Measurements from ENCODE around the gene SPRED3.
"Not testable (repeated sequence)": the region's sequence is repeated elsewhere in the genome, so short reads cannot be mapped to it uniquely, and the experiment has no call there.

Gene SPRED3

DNA sequence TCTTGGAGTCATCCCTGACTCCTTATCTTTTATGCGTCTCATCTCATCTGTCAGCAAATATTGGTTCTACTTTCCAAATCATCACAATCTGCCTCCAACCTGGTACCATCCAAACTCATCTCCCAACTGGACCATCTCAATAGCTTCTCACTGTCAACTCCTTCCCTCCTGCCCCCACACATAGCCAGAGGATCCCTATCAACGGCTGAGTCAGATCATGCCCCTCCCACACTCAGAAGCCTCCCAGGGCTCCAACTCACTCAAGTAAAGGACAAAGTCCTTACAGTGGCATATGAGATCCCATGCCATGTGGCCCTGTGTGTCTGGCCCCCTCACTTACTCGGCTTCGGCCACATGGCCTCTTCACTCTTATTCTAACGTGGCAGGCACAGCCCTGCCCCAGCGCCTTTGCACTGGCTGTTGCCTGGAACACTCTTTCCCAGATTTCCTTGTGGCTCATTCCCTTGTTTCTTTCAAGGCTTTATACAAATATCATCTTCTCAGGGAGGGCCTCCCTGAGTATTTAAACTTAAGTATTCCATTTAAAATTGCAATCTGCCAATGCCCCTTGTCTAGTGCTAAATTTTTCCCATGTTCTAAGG lies 4.3 kb downstream of the SPRED3 start:
- DNase-seq = no peak

DNA sequence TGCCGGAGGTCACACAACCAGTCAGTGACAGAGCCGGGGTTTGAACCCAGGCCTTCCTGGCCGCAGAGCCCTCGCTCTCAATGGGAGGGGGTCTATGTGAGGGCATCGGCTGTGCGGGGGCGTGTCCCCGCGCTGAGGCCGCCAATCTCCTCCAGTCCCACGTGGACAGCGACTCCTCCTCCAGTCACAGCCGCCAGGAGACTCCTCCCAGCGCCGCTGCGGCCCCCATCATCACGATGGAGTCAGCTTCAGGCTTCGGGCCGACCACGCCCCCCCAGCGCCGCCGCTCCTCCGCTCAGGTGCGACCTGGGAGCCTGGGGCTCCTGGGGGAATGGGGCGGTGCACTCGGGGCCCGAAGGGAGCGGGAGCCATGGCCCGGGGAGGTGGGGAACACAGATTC lies 6.0 kb downstream of the SPRED3 start:
- peak; percentile 88 for DNase-seq

DNA sequence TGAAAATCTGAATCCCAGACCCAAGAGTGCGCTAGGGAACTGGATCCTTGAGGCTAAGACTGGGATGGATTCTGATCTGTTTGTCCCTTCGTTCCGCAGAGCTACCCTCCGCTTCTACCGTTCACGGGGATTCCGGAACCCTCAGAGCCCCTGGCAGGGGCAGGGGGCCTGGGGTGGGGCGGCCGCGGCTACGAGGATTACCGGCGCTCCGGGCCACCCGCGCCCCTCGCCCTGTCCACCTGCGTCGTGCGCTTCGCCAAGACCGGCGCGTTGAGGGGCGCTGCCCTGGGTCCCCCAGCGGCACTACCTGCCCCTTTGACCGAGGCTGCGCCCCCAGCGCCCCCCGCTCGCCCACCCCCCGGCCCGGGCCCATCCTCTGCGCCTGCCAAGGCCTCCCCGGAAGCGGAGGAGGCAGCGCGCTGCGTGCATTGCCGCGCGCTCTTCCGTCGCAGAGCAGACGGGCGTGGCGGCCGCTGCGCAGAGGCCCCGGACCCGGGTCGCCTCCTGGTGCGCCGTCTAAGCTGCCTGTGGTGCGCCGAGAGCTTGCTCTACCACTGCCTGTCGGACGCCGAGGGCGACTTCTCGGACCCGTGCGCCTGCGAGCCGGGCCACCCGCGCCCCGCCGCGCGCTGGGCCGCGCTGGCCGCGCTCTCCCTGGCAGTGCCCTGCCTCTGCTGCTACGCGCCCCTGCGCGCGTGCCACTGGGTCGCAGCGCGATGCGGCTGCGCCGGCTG lies 7.1 kb downstream of the SPRED3 start:
- no peak for DNase-seq

DNA sequence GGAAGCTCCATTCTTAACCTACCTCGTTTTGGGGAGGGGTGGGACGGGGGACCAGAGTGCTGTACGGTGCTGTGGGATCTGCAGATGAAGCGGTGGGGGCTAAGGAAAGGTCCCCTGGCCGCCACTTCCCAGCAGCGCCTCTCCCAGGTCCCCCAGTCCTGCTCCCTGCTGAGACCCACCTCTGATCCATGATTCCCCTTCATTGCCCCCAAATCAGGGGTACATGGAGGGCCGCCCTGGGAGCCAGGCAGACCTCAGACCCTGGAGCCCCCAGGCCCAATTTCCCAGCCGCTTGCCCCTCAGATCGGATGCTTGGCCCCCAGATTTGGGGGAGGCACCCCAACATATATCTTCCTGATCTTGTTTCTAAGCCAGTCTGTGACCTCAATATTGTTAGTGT lies 10.6 kb downstream of the SPRED3 start:
- no peak for DNase-seq

DNA sequence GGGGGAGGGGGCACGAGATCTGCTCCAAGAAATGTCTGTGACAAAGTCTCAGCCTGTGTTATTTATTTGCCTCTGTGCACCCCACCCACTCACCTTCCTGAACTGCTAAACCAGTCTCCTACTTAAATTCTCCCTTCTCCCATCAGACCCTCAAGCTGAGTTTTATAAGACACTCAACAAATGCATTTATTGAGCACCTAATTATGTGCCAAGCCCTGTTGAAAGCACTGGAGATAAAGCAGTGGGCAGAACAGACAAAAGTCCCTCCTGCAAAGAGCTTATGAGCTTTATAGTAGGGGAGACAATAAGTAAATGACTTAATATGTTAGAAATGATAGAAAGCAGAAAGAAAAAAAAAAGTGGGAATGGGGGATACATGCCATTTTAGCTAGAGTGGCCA lies 11.0 kb downstream of the SPRED3 start:
- DNase-seq = no peak

DNA sequence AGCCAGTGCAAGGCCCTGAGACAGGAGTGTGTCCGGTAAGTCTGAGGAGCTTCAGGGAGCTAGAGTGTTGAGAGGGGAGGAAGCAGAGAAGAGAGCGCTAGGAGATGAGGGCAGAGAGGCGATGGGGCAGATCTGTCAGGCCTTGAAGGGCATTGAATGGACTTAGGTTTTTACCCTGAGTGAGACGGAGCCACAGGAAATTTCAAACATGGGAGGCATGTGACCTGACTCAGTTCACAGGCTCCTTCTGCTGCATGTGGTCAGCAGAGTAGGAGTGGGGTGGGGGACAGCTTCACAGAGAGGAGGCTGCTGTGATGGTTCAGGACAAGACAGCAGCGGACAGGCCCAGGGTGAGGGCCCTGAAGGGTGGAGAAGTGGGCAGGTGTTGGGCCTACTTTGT lies 11.9 kb downstream of the SPRED3 start:
- no peak for DNase-seq

DNA sequence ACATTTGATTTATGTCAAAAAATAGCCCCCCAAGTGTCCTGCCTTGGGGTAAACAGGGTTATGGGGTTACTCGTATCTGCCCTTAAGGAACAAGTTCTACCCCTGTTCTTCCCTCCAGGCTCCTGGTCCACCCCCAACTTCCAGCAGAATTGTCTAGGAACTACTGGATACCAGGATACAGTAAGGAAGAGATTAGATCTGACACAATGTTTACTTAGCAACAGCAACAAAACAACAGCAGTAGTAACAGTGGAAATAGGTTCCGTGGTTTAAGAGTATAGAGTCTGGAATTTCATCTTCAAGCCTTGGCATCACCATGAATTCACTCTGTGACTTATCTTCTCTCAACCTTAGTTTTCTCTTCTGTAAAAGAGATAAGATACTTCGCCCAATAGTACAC lies 12.7 kb downstream of the SPRED3 start:
- DNase-seq = peak; percentile 50

DNA sequence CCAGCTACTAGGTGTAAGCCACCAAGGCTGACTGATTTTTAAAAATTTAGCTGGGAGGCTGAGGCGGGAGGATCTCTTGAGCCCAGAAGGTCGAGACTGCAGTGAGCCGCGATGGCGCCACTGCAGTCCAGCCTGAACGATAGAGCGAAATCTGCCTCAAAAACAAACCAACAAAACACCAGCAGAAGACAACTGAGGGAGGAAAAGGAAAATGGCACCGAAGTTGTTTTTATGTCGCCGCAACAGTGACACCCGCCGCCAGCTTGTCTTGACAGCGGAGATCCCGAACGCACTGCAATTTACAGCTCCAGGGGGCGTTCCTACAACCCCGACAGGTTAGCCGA lies 14.1 kb downstream of the SPRED3 start:
- no peak for DNase-seq

DNA sequence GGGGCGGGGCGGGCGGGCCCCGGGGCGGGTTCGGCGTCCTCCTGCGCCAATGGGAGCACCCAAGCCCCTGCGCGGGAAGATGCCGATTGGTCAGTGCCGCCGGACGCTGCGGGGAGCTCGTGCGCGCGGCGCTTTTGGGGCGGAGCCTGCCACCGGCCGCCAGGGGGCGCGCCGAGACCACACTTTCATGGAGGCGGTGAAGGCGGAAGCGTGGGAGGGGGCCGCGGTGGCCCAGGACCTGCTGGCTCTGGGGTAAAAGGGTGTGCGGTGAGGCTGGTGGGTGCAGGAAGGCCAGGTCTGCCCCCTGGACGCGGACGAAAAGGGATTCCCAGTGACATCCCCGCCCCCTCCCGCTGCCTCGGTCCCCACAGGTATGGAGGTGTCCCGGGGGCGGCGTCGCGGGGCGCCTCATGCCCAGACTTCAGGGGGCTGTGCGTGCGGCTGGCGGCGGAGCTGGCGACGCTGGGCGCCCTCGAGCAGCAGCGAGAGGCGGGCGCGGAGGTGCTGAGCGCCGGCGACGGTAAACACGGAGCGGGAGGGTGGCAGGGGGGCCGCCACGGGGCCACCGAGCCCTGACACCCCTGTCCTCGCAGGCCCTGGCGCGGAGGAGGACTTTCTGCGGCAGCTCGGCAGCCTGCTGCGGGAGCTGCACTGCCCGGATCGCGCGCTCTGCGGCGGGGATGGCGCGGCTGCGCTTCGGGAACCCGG lies 14.6 kb downstream of the SPRED3 start, which contains the start of gene FAM98C:
Gene FAM98C (plus strand): TSS at position 127 of the 708 bp plus-strand sequence. CDS start 61 bp downstream, at position 188.
- peak; percentile 99 for DNase-seq

DNA sequence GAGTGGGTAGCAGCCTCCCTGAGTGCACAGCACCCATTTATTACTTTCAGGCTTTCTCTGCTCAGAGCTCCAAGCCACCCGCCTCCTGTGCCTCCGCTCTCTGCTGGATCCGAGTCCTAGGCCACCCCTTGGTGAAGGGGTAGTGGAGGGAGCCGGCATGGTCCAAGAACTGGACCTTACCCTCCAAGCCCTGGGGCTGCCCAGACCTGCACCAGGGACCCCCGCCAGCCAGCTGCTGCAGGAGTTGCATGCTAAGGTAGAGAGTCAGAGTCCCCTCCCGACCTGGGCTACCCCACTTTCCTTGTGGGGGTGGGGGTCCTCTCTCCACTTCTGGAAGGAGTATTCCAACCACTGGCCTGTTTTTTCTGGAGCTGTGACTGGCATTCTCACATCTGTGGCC lies 16.4 kb downstream of the SPRED3 start:
- DNase-seq = no peak

DNA sequence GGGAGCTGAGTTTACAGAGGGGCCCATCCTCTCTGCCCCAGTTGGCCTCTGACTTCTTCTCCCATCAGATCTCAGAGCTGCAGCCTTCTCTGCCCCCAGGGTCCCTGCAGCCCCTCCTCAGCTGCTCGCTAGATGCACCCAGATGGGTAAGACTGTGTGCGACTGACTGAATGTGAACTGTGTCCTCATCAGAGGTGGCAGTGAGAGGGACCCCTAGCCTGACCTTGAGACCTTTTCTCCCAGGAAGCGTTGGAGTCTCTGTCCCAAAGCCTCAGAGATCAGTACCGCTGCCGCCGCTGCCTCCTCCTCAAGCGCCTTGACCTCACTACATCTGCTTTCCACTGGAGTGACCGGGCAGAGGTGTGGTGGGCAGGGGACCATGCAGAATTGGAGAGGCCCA lies 16.8 kb downstream of the SPRED3 start:
- DNase-seq = no peak

DNA sequence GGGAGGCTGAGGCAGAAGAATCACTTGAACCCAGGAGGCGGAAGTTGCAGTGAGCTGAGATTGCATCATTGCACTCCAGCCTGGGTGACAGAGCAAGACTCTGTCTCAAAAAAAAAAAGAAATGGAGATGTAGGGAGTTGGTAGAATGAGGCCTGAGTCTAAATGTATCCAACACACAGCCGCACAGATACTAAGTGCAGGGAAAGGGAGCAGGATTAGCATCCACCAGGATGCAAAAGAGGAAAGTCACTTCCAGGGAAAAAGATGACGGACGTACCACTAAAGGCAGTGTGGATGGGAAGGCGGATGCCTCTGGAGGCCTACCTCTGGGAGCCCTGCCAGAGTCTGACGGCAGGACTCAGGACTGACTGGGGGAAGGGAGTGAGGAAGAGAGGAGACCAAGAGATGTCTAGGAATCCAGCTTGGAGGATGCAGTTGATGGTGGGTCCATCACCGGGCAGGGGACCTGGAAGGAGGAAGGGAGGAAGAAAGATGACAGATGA lies 21.2 kb downstream of the SPRED3 start:
- no peak for DNase-seq

DNA sequence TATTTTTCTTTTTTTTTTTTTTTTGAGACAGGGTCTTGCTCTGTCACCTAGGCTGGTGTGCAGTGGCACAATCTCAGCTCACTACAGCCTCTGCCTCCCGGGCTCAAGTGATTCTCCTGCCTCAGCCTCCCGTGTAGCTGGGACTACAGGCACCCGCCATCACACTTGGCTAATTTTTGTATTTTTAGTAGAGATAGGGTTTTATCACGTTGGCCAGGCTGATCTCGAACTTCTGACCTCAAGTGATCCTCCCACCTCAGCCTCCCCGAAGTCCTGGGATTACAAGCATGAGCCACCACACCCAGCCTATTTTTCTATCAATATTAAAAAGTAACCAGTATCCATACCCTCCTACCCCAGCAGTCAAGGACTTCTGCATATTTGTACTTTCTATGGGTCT lies 21.9 kb downstream of the SPRED3 start:
- not testable (repeated sequence) for DNase-seq

DNA sequence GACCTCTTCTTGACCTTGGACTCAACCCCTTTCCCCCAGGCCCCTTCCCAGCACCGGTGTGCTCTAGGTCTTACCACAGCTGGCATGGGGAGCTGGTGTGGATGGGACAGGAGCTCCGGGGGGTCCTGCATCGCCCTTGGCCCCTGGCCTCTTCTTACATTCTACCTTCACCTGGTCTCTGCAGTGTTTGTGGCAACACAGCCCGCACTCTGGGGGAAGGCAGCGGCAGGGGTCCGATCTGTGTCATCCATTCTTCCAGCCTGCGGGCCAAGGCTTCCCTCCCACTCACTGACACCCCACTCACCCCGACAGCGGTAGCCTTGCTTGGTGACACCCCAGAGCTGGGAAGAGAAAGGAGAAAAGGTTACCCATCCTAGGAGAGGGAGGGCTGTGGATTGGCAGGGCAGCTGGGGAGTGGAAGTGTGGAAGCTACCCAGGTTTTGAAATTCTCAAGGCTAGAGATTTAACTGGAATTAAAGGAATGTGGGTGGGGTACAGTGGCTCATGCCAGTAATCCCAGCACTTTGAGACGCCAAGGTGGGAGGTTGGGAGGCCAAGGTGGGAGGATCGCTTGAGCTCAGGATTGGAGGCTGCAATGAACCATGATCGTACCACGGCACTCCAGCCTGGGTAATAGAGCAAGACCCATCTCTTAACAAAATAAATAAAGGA lies 22.7 kb downstream of the SPRED3 start:
- DNase-seq = no peak

DNA sequence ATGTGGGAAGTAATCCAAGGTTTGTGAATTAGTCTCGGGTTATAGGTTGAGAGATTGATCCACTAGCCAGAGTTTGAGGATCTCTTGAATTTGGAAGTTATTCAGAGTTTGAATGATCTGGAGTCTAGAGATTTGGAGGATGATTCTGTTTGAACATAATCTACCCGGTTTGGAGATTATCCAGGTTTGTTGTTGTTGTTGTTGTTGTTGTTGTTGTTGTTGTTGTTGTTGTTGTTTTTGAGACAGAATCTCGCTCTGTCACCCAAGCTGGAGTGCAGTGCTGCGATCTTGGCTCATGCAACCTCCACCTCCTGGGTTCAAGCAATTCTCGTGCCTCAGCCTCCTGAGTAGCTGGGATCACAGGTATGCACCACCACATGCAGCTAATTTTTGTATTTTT lies 23.4 kb downstream of the SPRED3 start:
- not testable (repeated sequence) for DNase-seq

DNA sequence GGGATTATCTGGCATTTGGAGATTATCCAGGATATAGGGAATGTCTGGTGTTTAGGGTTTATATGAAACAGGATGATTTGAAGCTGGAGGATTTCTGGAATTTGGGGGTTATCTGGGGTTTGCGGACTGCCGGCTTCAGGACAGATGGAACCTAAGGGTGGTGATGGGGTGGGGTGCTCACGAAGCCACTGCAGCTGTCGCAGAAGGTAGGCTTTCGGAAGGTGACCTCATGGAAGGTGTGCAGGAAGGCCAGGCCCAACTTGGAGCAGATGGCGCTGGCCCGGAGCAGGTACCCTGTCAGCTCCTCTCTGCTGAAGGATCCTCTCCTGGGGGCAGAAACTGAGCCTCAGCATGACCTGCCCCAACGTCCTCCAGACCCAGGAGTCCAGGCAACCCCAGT lies 24.0 kb downstream of the SPRED3 start:
- no peak for DNase-seq

DNA sequence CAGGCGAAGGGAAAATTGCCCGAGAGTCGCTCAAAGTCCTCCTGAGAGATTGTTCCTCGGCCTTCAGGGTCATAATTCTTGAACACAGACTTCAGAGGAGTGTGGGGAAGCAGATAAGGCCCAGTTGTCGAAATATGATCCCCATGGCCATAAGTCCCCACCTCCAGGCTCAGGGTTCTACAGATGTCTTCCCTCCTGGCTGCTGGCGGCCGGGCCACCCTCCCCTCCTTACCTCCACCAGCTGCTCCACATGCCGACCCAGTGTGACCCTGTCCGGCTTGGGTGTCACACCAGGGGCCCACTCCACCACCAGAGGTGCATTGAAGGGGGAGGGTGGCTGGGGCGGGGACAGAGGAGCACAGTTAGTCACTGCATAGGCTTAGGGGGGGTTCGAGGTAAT lies 24.5 kb downstream of the SPRED3 start:
- DNase-seq = no peak

DNA sequence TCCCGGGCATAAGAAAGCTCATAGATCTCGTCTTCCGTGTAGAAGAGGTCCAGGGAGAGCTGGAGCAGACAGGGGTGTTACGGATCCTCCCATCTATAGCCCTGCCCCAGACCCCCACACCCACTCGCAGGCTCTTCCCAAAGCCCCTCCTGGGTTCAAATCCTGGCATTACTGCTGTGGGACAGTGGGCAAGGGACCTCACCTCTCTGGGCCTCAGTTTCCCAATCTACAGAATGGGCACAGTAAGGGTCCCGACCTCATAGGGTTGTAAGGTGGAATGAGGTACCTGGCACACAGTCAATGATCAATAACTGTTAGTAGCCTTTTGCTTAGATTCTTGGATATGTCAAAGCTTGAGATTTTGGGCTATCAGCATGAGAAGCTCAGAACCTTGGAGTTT lies 24.9 kb downstream of the SPRED3 start:
- no peak for DNase-seq

DNA sequence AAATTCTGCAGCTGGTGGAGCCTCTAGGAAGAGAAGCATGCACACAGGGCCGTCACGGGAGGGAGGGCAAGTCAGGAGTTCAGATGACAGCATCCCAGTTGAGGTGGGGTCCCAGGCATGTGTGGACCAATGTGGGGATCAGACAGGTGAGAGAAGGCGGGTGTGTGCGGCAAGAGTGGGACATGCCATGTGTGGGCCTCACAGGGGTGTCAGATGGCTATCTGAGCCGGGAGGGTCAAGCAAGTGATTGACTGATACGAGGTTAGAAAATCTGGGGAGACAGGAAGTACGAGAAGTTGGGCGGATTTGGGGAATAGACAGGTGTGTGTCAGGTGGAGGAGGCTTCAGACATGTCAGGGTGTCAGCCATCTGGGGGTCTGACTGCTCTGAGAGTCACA lies 28.6 kb downstream of the SPRED3 start:
- DNase-seq = no peak

DNA sequence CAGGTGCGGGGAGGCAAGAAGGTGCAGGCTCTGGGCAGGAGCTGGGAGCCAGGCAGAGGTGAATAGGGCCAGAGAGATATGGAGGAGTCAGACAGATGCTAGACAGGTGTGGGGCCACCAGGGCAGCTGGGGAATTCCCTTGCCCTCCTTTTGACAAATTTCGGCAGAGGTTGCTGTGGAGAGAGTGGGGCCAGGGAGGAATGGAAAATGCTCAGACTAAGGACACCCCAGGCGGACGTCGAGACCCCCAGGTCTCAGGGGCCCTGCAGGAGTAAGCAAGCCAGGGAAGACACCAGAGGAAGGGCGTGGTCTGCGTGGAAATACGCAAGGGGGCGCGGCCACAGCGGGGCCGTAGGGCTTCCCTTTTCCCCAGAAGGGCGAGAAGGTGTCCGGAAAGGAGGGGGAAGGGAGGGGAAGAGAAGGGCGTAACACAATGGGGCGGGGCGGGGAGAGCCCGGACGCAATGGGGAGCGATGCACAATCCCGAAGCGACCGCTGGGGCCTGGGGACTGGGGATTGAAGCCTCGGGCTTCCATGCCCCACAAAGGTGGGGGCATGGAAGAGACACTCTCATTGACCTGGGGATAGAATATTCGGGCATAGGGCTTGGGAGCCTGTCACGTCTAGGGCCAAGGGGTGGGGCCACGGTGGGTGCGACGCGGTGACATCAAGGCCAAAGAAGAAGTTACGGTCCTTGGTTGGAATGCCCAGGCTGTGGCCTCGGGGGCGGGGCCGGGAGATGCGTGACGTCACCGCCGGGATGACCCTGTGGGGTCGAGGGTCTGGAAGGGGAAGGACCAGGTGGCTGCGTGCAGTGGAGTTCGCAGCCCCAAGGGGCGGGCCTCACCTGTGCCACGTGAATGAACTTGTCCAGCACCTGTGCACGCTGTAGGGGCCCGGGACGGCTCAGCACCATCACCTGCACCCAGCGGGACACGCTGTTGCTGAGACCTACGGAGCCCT lies 29.3 kb downstream of the SPRED3 start:
- peak; percentile 82 for DNase-seq

DNA sequence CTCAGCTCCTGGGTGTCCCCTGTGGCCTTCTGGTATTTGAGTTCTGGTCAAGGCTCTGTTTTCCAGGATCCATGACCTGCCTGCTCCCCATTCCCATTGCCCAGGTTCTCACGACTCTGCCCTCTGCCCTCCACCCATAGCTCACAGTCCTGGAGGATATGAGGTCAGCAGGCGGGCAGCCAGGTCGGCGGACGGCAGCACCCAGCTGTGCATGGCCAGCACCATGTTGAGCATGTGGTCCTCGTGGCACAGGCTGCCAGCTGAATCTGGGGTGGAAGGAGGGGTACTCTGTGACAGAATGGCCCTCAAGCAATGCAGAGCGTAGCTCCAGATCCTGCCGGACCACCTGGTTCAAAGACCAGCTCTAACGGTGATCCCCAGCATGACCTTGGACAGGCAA lies 32.4 kb downstream of the SPRED3 start:
- no peak for DNase-seq

DNA sequence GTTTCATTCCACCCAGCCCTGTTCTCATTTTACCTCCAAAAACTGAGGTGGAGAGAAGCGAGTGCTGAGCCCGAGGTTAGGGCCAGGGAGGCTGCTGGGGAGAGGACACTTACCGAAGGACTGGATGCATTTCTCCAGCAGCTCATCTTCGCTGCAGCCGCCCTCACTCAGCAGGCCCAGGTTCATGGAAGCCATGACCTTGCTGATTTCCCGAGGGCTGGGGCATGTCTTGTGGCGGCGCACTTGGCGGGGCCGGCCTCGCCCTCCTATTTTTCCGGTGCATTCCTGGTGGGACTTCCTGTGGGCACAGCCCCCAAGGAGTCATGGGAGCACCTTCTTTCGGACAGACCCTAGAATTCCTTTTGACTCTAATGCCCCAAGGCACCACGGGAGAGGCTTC lies 33.4 kb downstream of the SPRED3 start:
- no peak for DNase-seq
